ENCODE data around the gene RPL28. TPM values are rescaled to one million over a fixed set of nuclear protein-coding genes. Genes with fewer than 3 reads are reported as not detected.

The RPL28 gene
- total RNA-seq, 1 donor, result 310 TPM

GRCh38 chr19:55432241-55432959 is 46.7 kb downstream of the RPL28 start:
- TF ChIP-seq, protein P1, sequence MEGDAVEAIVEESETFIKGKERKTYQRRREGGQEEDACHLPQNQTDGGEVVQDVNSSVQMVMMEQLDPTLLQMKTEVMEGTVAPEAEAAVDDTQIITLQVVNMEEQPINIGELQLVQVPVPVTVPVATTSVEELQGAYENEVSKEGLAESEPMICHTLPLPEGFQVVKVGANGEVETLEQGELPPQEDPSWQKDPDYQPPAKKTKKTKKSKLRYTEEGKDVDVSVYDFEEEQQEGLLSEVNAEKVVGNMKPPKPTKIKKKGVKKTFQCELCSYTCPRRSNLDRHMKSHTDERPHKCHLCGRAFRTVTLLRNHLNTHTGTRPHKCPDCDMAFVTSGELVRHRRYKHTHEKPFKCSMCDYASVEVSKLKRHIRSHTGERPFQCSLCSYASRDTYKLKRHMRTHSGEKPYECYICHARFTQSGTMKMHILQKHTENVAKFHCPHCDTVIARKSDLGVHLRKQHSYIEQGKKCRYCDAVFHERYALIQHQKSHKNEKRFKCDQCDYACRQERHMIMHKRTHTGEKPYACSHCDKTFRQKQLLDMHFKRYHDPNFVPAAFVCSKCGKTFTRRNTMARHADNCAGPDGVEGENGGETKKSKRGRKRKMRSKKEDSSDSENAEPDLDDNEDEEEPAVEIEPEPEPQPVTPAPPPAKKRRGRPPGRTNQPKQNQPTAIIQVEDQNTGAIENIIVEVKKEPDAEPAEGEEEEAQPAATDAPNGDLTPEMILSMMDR (IDR thresholded peaks at IDR 0.05; ENCODE audit: extremely low read depth, low read depth, low read length), result no peak
- H3K4me2 ChIP-seq (ENCODE audit: insufficient read depth, low read length), result no peak overlapping the region
- H3K27me3 ChIP-seq (ENCODE audit: insufficient read depth, low read length), result peaks cover 12% of the 10 kb centered on the region
- H3K9me3 ChIP-seq (ENCODE audit: low read depth, low read length), result no peaks in the 10 kb centered on the region
- H3K4me3 ChIP-seq (ENCODE audit: insufficient read depth, low read length), result no peak overlapping the region
- H3K4me1 ChIP-seq (ENCODE audit: insufficient read depth, low read length), result no peaks in the 10 kb centered on the region
- H3K36me3 ChIP-seq (ENCODE audit: insufficient read depth, low read length), result no peaks in the 10 kb centered on the region
- no peak overlapping the region for H3K27ac ChIP-seq (ENCODE audit: low read depth, low read length)
- DNase-seq (ENCODE audit: insufficient read length, low spot score, missing footprints), result peak; percentile 84
- H4K20me1 ChIP-seq (ENCODE audit: insufficient read depth, low read length), result no peaks in the 10 kb centered on the region
- no peaks in the 10 kb centered on the region for H3K79me2 ChIP-seq (ENCODE audit: insufficient read depth, low read length)
- H2AFZ ChIP-seq (ENCODE audit: low read length), result no peak overlapping the region

- Histone ChIP-seq H3K4me1 (ENCODE audit: insufficient read depth, low read length) (no peaks in the 10 kb centered on the region), H3K36me3 (ENCODE audit: insufficient read depth, low read length) (no peaks in the 10 kb centered on the region), H3K79me2 (ENCODE audit: insufficient read depth, low read length) (no peaks in the 10 kb centered on the region), H3K4me2 (ENCODE audit: insufficient read depth, low read length) (no peak overlapping the region), H3K27me3 (ENCODE audit: insufficient read depth, low read length) (peaks cover 12% of the 10 kb centered on the region), H3K4me3 (ENCODE audit: insufficient read depth, low read length) (no peak overlapping the region), H3K9me3 (ENCODE audit: low read depth, low read length) (no peaks in the 10 kb centered on the region), H2AFZ (ENCODE audit: low read length) (no peak overlapping the region), H3K27ac (ENCODE audit: low read depth, low read length) (no peak overlapping the region), H4K20me1 (ENCODE audit: insufficient read depth, low read length) (no peaks in the 10 kb centered on the region)
- TF ChIP-seq, protein P1 (IDR thresholded peaks at IDR 0.05; ENCODE audit: extremely low read depth, low read depth, low read length), result no peak
- peak; percentile 23 for DNase-seq (ENCODE audit: insufficient read length, low spot score, missing footprints)
Observed at GRCh38 chr19:55433292-55433691, 47.6 kb downstream of the RPL28 start.

- H3K27me3 ChIP-seq (ENCODE audit: insufficient read depth, low read length), result peaks cover 15% of the 10 kb centered on the region
Observed at GRCh38 chr19:55434356-55434919, 48.7 kb downstream of the RPL28 start.

GRCh38 chr19:55435020-55435419 is 49.3 kb downstream of the RPL28 start:
- Histone ChIP-seq H3K4me3 (ENCODE audit: insufficient read depth, low read length) (no peak overlapping the region), H3K4me1 (ENCODE audit: insufficient read depth, low read length) (no peaks in the 10 kb centered on the region), H3K27ac (ENCODE audit: low read depth, low read length) (no peak overlapping the region), H3K36me3 (ENCODE audit: insufficient read depth, low read length) (no peaks in the 10 kb centered on the region), H3K27me3 (ENCODE audit: insufficient read depth, low read length) (peaks cover 17% of the 10 kb centered on the region), H3K4me2 (ENCODE audit: insufficient read depth, low read length) (no peak overlapping the region), H4K20me1 (ENCODE audit: insufficient read depth, low read length) (no peaks in the 10 kb centered on the region), H3K9me3 (ENCODE audit: low read depth, low read length) (no peaks in the 10 kb centered on the region), H3K79me2 (ENCODE audit: insufficient read depth, low read length) (no peaks in the 10 kb centered on the region), H2AFZ (ENCODE audit: low read length) (no peak overlapping the region)
- TF ChIP-seq, protein P1 (IDR thresholded peaks at IDR 0.05; ENCODE audit: extremely low read depth, low read depth, low read length), result no peak
- DNase-seq (ENCODE audit: insufficient read length, low spot score, missing footprints), result no peak

More at GRCh38 chr19:55434356-55434919, 48.7 kb downstream of the RPL28 start:
- H3K9me3 ChIP-seq (ENCODE audit: low read depth, low read length), result no peaks in the 10 kb centered on the region
- H4K20me1 ChIP-seq (ENCODE audit: insufficient read depth, low read length), result no peaks in the 10 kb centered on the region
- DNase-seq (ENCODE audit: insufficient read length, low spot score, missing footprints), result no peak
- no peak overlapping the region for H2AFZ ChIP-seq (ENCODE audit: low read length)
- H3K4me1 ChIP-seq (ENCODE audit: insufficient read depth, low read length), result no peaks in the 10 kb centered on the region
- H3K4me3 ChIP-seq (ENCODE audit: insufficient read depth, low read length), result no peak overlapping the region
- TF ChIP-seq, protein P1 (IDR thresholded peaks at IDR 0.05; ENCODE audit: extremely low read depth, low read depth, low read length), result no peak
- H3K27ac ChIP-seq (ENCODE audit: low read depth, low read length), result no peak overlapping the region
- H3K36me3 ChIP-seq (ENCODE audit: insufficient read depth, low read length), result no peaks in the 10 kb centered on the region
- H3K4me2 ChIP-seq (ENCODE audit: insufficient read depth, low read length), result no peak overlapping the region
- H3K79me2 ChIP-seq (ENCODE audit: insufficient read depth, low read length), result no peaks in the 10 kb centered on the region
